ENCODE results near the gene PPIE. TPM values are rescaled to one million over a fixed set of nuclear protein-coding genes. Genes with fewer than 3 reads are reported as not detected.

PPIE gene
- total and polyA plus RNA-seq, 7 donors = 43.2 to 56.4 (median 43.7) TPM

- peaks cover 0 to 17% (median 4%) of the 10 kb centered on the region in 3 donors for H3K27me3 ChIP-seq
- no peak for DNase-seq
- H3K9me3 ChIP-seq = no peaks in the 10 kb centered on the region
- intact Hi-C loops (cut with DNase I) = loop anchor here (5.0 kb wide), 1 partner anchor 70 kb away; no protein-coding TSS in a partner anchor
- no peak for TF ChIP-seq EP300 (IDR thresholded peaks at IDR 0.05)
- no peak for TF ChIP-seq POLR2A (IDR thresholded peaks at IDR 0.05)
- TF ChIP-seq, protein P1, sequence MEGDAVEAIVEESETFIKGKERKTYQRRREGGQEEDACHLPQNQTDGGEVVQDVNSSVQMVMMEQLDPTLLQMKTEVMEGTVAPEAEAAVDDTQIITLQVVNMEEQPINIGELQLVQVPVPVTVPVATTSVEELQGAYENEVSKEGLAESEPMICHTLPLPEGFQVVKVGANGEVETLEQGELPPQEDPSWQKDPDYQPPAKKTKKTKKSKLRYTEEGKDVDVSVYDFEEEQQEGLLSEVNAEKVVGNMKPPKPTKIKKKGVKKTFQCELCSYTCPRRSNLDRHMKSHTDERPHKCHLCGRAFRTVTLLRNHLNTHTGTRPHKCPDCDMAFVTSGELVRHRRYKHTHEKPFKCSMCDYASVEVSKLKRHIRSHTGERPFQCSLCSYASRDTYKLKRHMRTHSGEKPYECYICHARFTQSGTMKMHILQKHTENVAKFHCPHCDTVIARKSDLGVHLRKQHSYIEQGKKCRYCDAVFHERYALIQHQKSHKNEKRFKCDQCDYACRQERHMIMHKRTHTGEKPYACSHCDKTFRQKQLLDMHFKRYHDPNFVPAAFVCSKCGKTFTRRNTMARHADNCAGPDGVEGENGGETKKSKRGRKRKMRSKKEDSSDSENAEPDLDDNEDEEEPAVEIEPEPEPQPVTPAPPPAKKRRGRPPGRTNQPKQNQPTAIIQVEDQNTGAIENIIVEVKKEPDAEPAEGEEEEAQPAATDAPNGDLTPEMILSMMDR (IDR thresholded peaks at IDR 0.05) = no peak
- no peak for TF ChIP-seq POLR2AphosphoS5 (IDR thresholded peaks at IDR 0.05)
- H3K4me1 ChIP-seq = no peaks in the 10 kb centered on the region
- no peak overlapping the region for H3K4me3 ChIP-seq
- H3K27ac ChIP-seq = no peak overlapping the region
- 13 to 15% methylated on average over 2 of the region's 2 CpGs for WGBS, 2 donors
- H3K36me3 ChIP-seq = no peaks in the 10 kb centered on the region
Measured at GRCh38 chr1:39722495-39722894, 16.2 kb upstream of the PPIE start.

- intact Hi-C loops (cut with DNase I) = no loop called here
- Histone ChIP-seq H3K4me3 (no peak overlapping the region), H3K9me3 (no peaks in the 10 kb centered on the region), H3K36me3 (no peaks in the 10 kb centered on the region), H3K27me3 (peaks cover 7 to 46% (median 18%) of the 10 kb centered on the region in 3 donors), H3K27ac (no peak overlapping the region), H3K4me1 (no peaks in the 10 kb centered on the region)
- TF ChIP-seq POLR2A (IDR thresholded peaks at IDR 0.05) (no peak), EP300 (IDR thresholded peaks at IDR 0.05) (no peak), POLR2AphosphoS5 (IDR thresholded peaks at IDR 0.05) (no peak)
- TF ChIP-seq, protein P1 (IDR thresholded peaks at IDR 0.05) = no peak
- WGBS, 2 donors = 66 to 88% methylated on average over 3 of the region's 3 CpGs
- no peak for DNase-seq
Measured at GRCh38 chr1:39726600-39726999, 12.1 kb upstream of the PPIE start.

GRCh38 chr1:39727221-39727931 lies 11.3 kb upstream of the PPIE start:
- WGBS, 2 donors = 31 to 47% methylated on average over 10 of the region's 10 CpGs
- no peaks in the 10 kb centered on the region for H3K36me3 ChIP-seq
- intact Hi-C loops (cut with DNase I) = no loop called here
- H3K27me3 ChIP-seq = peaks cover 7 to 51% (median 18%) of the 10 kb centered on the region in 3 donors
- no peaks in the 10 kb centered on the region for H3K9me3 ChIP-seq
- H3K27ac ChIP-seq = no peak overlapping the region
- H3K4me3 ChIP-seq = no peak overlapping the region
- H3K4me1 ChIP-seq = no peaks in the 10 kb centered on the region
- no peak for DNase-seq
- TF ChIP-seq, protein P1 (IDR thresholded peaks at IDR 0.05) = no peak
- TF ChIP-seq POLR2AphosphoS5 (IDR thresholded peaks at IDR 0.05) (no peak), EP300 (IDR thresholded peaks at IDR 0.05) (no peak), POLR2A (IDR thresholded peaks at IDR 0.05) (no peak)

DNA sequence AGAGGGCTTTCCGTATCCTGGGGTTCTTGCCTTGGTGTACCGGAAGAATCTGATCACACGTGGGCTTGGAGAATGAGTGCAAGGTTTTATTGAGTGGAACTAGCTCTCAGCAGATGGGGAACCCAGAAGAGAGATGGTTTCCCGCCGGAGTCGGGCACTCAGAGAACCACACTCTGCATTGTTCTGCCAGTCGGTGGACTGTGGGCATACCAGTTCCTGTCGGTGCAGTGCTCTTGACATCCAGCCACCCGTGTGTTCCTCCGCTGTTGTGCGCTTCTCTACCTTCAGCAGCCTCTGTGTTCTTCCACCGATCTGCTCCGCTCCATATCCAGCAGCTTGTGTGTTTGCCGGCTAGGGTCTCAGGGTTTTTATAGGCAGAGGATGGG lies 10.8 kb upstream of the PPIE start:
- peaks cover 7 to 51% (median 18%) of the 10 kb centered on the region in 3 donors for H3K27me3 ChIP-seq
- DNase-seq = no peak
- peaks cover 0 to under 1% (median 0%) of the 10 kb centered on the region in 4 donors for H3K4me1 ChIP-seq
- H3K27ac ChIP-seq = no peak overlapping the region
- H3K9me3 ChIP-seq = no peaks in the 10 kb centered on the region
- 66 to 73% methylated on average over 14 of the region's 14 CpGs for WGBS, 2 donors
- no peak for TF ChIP-seq EP300 (IDR thresholded peaks at IDR 0.05)
- TF ChIP-seq, protein P1 (IDR thresholded peaks at IDR 0.05) = no peak
- no peak for TF ChIP-seq POLR2A (IDR thresholded peaks at IDR 0.05)
- no peak for TF ChIP-seq POLR2AphosphoS5 (IDR thresholded peaks at IDR 0.05)
- H3K4me3 ChIP-seq = no peak overlapping the region
- intact Hi-C loops (cut with DNase I) = no loop called here
- H3K36me3 ChIP-seq = no peaks in the 10 kb centered on the region

All from sigmoid colon (tissue), 7 donors.